Amniotic epithelial cell (primary cell): Measurements from ENCODE around the gene EPG5.
"Not testable (repeated sequence)": the region's sequence is repeated elsewhere in the genome, so short reads cannot be mapped to it uniquely, and the experiment has no call there.

Experiments
- DNase-seq: peaks from one replicate; pipeline ENCODE4 v3.0.0-alpha.2; 2010; ENCODE audit warnings: low read depth

EPG5 gene

GRCh38 chr18:45967007-45967706 lies at the start of gene EPG5:
EPG5 (minus strand) TSS chr18:45967329; CDS start chr18:45967239, 90 bp downstream.
- peak; percentile 95 for DNase-seq

- no peak for DNase-seq
These were observed 46.5 kb upstream of the EPG5 start for GRCh38 chr18:46013484-46014189.

- DNase-seq, result no peak
These were observed 43.5 kb upstream of the EPG5 start for GRCh38 chr18:46010676-46011075.

- DNase-seq, result no peak
These were observed 42.9 kb upstream of the EPG5 start for GRCh38 chr18:46010050-46010449.

GRCh38 chr18:46009125-46009840 lies 42.2 kb upstream of the EPG5 start:
- no peak for DNase-seq

- no peak for DNase-seq
These were observed 41.4 kb upstream of the EPG5 start for GRCh38 chr18:46008531-46008930.

- no peak for DNase-seq
These were observed 40.0 kb upstream of the EPG5 start for GRCh38 chr18:46007165-46007564.

GRCh38 chr18:46002934-46003333 lies 35.8 kb upstream of the EPG5 start:
- DNase-seq, result no peak

- DNase-seq, result no peak
These were observed 34.8 kb upstream of the EPG5 start for GRCh38 chr18:46001892-46002291.

- DNase-seq, result no peak
These were observed 33.9 kb upstream of the EPG5 start for GRCh38 chr18:46001074-46001473.

- DNase-seq, result no peak
These were observed 32.4 kb upstream of the EPG5 start for GRCh38 chr18:45999536-45999935.

GRCh38 chr18:45998244-45998643 lies 31.1 kb upstream of the EPG5 start:
- DNase-seq, result peak; percentile 50

- no peak for DNase-seq
These were observed 30.6 kb upstream of the EPG5 start for GRCh38 chr18:45997700-45998151.

GRCh38 chr18:45995461-45995860 lies 28.3 kb upstream of the EPG5 start:
- no peak for DNase-seq

GRCh38 chr18:45993438-45993837 lies 26.3 kb upstream of the EPG5 start:
- DNase-seq, result peak; percentile 60

- DNase-seq, result not testable (repeated sequence)
These were observed 25.4 kb upstream of the EPG5 start for GRCh38 chr18:45992527-45992926.

GRCh38 chr18:45991788-45992187 lies 24.7 kb upstream of the EPG5 start:
- no peak for DNase-seq

- no peak for DNase-seq
These were observed 17.6 kb upstream of the EPG5 start for GRCh38 chr18:45984546-45985235.

- DNase-seq, result no peak
These were observed 14.7 kb upstream of the EPG5 start for GRCh38 chr18:45981821-45982220.

GRCh38 chr18:45980229-45980628 lies 13.1 kb upstream of the EPG5 start:
- peak; percentile 41 for DNase-seq

GRCh38 chr18:45978084-45978483 lies 11.0 kb upstream of the EPG5 start:
- DNase-seq, result no peak

GRCh38 chr18:45976974-45977373 lies 9.8 kb upstream of the EPG5 start:
- peak; percentile 80 for DNase-seq
